Right lobe of liver (tissue), 6 donors: Measurements from ENCODE around the gene EPS8L2. TPM values are rescaled to one million over a fixed set of nuclear protein-coding genes. Genes with fewer than 3 reads are reported as not detected.

Source experiments
- ATAC-seq, 4 donors: fragments of 200-7000 bp; cut with Tn5 transposase; one replicate each; pipeline ENCODE4 v1.9.1; 2020; ENCODE audit warnings: mild to moderate bottlenecking in 4 of 4, moderate library complexity in 4 of 4
- DNase-seq, 3 donors: peaks; one replicate each; pipeline ENCODE4 v3.0.0-alpha.2; 2020
- H3K27ac ChIP-seq, 3 donors: fragments of 200-600 bp; one replicate each; pipeline ENCODE4 v1.8.0; 2022
- H3K27me3 ChIP-seq, 2 donors: fragments of 200-600 bp; one replicate each; pipeline ENCODE4 v1.8.0; 2022
- H3K36me3 ChIP-seq, 4 donors: fragments of 200-600 bp; sonication (generic) in 1 of 4; one replicate each; pipeline versions ENCODE4 v1.5.1 to v1.8.0; 2017 to 2022; ENCODE audit warnings: control low read depth in 1 of 4
- H3K4me1 ChIP-seq, 4 donors: fragments of 200-600 bp; sonication (generic) in 1 of 4; one replicate each; pipeline versions ENCODE4 v1.5.1 to v1.8.0; 2017 to 2022; ENCODE audit warnings: control low read depth in 1 of 4
- H3K4me3 ChIP-seq, 3 donors: fragments of 200-600 bp; one replicate each; pipeline ENCODE4 v1.8.0; 2022
- H3K9me3 ChIP-seq, 4 donors: fragments of 200-600 bp; sonication (generic) in 1 of 4; one replicate each; pipeline versions ENCODE4 v1.5.1 to v1.8.0; 2017 to 2022; ENCODE audit warnings: control low read depth in 1 of 4
- POLR2A ChIP-seq: fragments of 450-650 bp; IDR thresholded peaks from one replicate; pipeline ENCODE4 v1.6.1; 2017; ENCODE audit warnings: antibody characterized with exemption, mild to moderate bottlenecking
- WGBS: methylation state at CpG from one replicate; pipeline ENCODE4 v1.1.6; 2018; ENCODE audit warnings: low coverage, low lambda C conversion rate; ENCODE audit not compliant: insufficient coverage; ENCODE audit errors: missing lambda C conversion rate; 5-methylcytosine and 5-hydroxymethylcytosine counted together
- intact Hi-C, 2 donors: fragments of 100-400 bp; cut with DNase I; formaldehyde crosslinking; loops; one replicate each; pipeline versions ENCODE4 v1.11.2 to v1.14.1; 2022
- total RNA-seq, 6 experiments: library from RNA; depleted of rRNA in 2 of 6; stranded (reverse); fragments of >200 nt in 2 of 6; fragmentation: NEBNext Ultra II Directional in 3 of 6; extraction: Animal tissue kit (Norgen Biotek cat#: 25700) in 3 of 6; gene quantifications; one replicate each; pipeline versions ENCODE4 v1.1.0 to v1.2.4, GENCODE V29; 2016 to 2023
- TF ChIP-seq, protein P1 (sequence below), 4 donors: fragments of 200-600 bp in 3 of 4; fragments of 450-650 bp in 1 of 4; IDR thresholded peaks; one replicate each; pipeline versions ENCODE4 v1.5.1 to v1.8.0; 2016 to 2022; ENCODE audit warnings: antibody characterized with exemption in 4 of 4, mild to moderate bottlenecking in 2 of 4
- donor health status: DM: no; HTN: yes; CAD: no.
- donor health status: DM: no; HTN: no; CAD: no.
- donor health status: DM: no; HTN: no; CAD: no.
- donor health status: DM: no; HTN: yes; CAD: no.
- donor health status: DM: no; HTN: yes; CAD: no.

EPS8L2 gene
- total RNA-seq, 6 experiments from 2014 or later: 95.8 to 184 (median 120) TPM

DNA sequence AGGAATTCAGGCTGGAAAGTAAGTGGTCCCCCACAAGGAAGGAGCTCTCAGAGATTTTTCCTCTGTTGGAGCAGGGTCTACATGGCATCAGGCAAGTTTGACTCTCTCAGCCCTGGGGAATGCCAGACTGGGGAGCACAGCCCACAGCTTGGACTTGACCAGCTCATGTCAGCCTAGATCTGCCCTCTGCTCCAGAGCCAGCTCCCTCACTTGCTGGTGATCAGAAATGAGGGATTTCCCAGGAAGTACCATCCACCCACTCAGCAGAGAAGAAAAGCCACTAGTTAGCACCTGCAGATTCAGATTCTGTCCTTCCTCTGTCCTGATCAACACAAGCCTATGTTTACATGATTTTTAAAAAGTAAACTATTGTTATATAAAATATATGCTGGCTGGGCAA, 54.2 kb downstream of the EPS8L2 start:
- Histone ChIP-seq H3K27me3 (no peaks in the 10 kb centered on the region), H3K9me3 (no peaks in the 10 kb centered on the region), H3K4me1 (peaks cover 0 to 15% (median 3%) of the 10 kb centered on the region in 4 donors), H3K27ac (no peak overlapping the region), H3K4me3 (no peak overlapping the region), H3K36me3 (peaks cover 0 to 87% (median 28%) of the 10 kb centered on the region in 4 donors)
- DNase-seq (no peak), ATAC-seq (no peak)
- TF ChIP-seq, protein P1, sequence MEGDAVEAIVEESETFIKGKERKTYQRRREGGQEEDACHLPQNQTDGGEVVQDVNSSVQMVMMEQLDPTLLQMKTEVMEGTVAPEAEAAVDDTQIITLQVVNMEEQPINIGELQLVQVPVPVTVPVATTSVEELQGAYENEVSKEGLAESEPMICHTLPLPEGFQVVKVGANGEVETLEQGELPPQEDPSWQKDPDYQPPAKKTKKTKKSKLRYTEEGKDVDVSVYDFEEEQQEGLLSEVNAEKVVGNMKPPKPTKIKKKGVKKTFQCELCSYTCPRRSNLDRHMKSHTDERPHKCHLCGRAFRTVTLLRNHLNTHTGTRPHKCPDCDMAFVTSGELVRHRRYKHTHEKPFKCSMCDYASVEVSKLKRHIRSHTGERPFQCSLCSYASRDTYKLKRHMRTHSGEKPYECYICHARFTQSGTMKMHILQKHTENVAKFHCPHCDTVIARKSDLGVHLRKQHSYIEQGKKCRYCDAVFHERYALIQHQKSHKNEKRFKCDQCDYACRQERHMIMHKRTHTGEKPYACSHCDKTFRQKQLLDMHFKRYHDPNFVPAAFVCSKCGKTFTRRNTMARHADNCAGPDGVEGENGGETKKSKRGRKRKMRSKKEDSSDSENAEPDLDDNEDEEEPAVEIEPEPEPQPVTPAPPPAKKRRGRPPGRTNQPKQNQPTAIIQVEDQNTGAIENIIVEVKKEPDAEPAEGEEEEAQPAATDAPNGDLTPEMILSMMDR (IDR thresholded peaks at IDR 0.05): no peak
- no peak for TF ChIP-seq POLR2A
- intact Hi-C loops: no loop called here

DNA sequence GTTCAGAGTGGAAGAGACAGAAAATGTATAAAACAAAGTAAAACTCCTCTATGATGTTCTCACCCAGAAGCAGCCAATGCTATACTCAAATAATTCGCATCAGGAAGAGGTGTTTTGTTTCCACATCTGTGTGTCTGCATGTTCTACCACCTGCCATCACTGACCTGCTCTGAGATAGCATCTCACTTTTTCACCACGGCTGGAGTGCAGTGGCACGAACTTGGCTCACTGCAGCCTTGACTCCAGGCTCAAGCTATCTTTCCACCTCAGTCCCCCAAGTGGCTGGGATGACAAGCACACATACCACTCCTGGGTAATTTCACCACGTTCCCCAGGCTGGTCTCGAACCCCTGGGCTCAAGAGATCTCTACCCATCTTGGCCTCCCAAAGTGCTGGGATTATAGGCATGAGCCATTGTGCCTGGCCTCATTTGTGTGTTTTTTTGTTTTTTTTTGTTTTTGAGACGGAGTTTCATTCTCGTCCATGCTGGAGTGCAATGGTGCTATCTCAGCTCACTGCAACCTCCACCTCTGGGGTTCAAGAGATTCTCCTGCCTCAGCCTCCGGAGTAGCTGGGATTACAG, 55.6 kb downstream of the EPS8L2 start:
- H3K4me1 ChIP-seq: peaks cover 0 to 2% (median 0%) of the 10 kb centered on the region in 4 donors
- H3K27me3 ChIP-seq: no peaks in the 10 kb centered on the region
- ATAC-seq: no peak
- no peaks in the 10 kb centered on the region for H3K9me3 ChIP-seq
- no peak overlapping the region for H3K27ac ChIP-seq
- intact Hi-C loops: no loop called here
- WGBS: 90% methylated on average over 7 of the region's 8 CpGs
- DNase-seq: no peak
- no peak for TF ChIP-seq POLR2A
- TF ChIP-seq, protein P1 (IDR thresholded peaks at IDR 0.05): no peak
- peaks cover 0 to 88% (median 28%) of the 10 kb centered on the region in 4 donors for H3K36me3 ChIP-seq
- H3K4me3 ChIP-seq: no peak overlapping the region

DNA sequence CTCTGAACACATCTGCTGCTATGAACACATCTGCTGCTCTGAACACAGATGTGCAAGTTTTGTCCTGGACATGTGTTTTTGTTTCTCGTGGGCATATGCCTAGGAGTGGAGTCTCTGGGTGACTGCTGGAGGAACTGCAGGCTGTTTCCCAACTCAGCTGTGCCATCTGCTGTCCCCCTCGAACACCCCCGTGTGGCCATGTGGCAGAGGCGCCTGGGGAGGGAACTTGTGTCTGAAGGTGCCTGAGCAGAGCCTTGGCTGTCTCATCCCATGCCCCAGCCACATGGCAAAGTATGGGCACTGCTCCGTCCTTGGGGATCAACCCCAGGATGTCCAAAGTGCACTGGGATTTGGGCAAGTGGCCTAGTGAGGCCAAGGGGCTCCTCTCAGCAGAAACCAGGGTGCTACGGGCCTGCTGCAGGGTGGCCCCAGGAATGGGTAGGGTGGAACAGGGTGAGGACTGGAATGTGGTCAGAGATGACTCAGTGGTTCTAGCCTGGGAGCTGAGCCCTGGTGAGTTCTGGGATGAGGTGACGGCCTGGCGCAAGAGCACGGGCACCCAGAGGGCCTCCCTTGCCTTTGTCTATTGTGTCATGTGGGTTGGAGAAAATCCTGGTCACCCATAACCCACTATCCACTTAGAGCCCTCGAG, 56.5 kb downstream of the EPS8L2 start:
- Histone ChIP-seq H3K4me1 (no peaks in the 10 kb centered on the region), H3K36me3 (peaks cover 0 to 87% (median 24%) of the 10 kb centered on the region in 4 donors), H3K27me3 (no peaks in the 10 kb centered on the region), H3K27ac (no peak overlapping the region), H3K9me3 (no peaks in the 10 kb centered on the region), H3K4me3 (no peak overlapping the region)
- peak in 1 of 3 donors; percentile 50 for DNase-seq
- TF ChIP-seq, protein P1 (IDR thresholded peaks at IDR 0.05): peak in 1 of 4 donors; percentile 9
- no peak for TF ChIP-seq POLR2A
- peak; percentile 25 to 43 (median 28) for ATAC-seq
- 39% methylated on average over 5 of the region's 10 CpGs for WGBS
- intact Hi-C loops: no loop called here

DNA sequence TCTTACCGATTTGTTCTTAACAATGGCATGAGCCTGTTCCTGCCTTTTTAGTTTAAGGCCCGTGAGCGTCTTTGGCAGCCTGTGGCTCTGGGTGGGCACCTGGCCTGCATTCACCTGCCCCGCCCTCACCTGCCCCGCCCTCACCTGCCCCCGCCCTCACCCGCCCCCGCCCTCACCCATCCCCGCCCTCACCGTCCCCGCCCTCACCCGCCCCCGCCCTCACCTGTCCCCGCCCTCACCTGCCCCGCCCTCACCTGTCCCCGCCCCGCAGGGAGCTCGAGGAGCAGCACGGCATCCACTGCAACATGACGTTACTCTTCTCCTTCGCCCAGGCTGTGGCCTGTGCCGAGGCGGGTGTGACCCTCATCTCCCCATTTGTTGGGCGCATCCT, 57.0 kb downstream of the EPS8L2 start:
- no peaks in the 10 kb centered on the region for H3K4me1 ChIP-seq
- ATAC-seq: no peak
- H3K27ac ChIP-seq: no peak overlapping the region
- no peak for DNase-seq
- H3K36me3 ChIP-seq: peaks cover 0 to 82% (median 23%) of the 10 kb centered on the region in 4 donors
- no peak for TF ChIP-seq POLR2A
- TF ChIP-seq, protein P1 (IDR thresholded peaks at IDR 0.05): no peak
- 74% methylated on average over 10 of the region's 24 CpGs for WGBS
- H3K4me3 ChIP-seq: no peak overlapping the region
- intact Hi-C loops: no loop called here
- no peaks in the 10 kb centered on the region for H3K27me3 ChIP-seq
- H3K9me3 ChIP-seq: no peaks in the 10 kb centered on the region
